HepG2 (cell line): ENCODE results near the gene ALLC.

Experiments used
- CBFB ChIP-seq: sonication (generic); formaldehyde crosslinking; IDR thresholded peaks from 2 replicates; pipeline ENCODE4 v1.4.0; 2020; ENCODE audit warnings: missing genetic modification reagents
- CEBPB ChIP-seq: IDR thresholded peaks from 2 replicates; pipeline ENCODE4 v1.6.1; 2011; ENCODE audit warnings: low read depth, low read length, improper control_type of control experiment, borderline replicate concordance
- CEBPG ChIP-seq: IDR thresholded peaks from 2 replicates; pipeline ENCODE4 v1.6.1; 2016
- CHCHD3 ChIP-seq: sonication (generic); formaldehyde crosslinking; IDR thresholded peaks from 2 replicates; pipeline ENCODE4 v1.8.0; 2022; ENCODE audit warnings: mild to moderate bottlenecking, missing genetic modification reagents, moderate library complexity
- GTF2F1 ChIP-seq: fragments of 150-350 bp; IDR thresholded peaks from 2 replicates; pipeline ENCODE4 v1.6.1; 2014; ENCODE audit warnings: low read length
- KLF12 ChIP-seq: sonication (generic); formaldehyde crosslinking; IDR thresholded peaks from 2 replicates; pipeline ENCODE4 v1.4.0; 2020; ENCODE audit warnings: missing genetic modification reagents, borderline replicate concordance
- SNAPC2 ChIP-seq: sonication (generic); formaldehyde crosslinking; IDR thresholded peaks from 2 replicates; pipeline ENCODE4 v1.8.1; 2022; ENCODE audit warnings: mild to moderate bottlenecking, missing genetic modification reagents
- ZNF3 ChIP-seq: IDR thresholded peaks from 2 replicates; pipeline ENCODE4 v1.7.0; 2017; ENCODE audit warnings: inconsistent platforms
- TF ChIP-seq, protein P1 (sequence below): sonication (generic); formaldehyde crosslinking; IDR thresholded peaks from 2 replicates; pipeline ENCODE4 v1.8.1; 2023; ENCODE audit warnings: mild to moderate bottlenecking, missing genetic modification reagents
- TF ChIP-seq, protein P2 (sequence below): sonication (generic); formaldehyde crosslinking; IDR thresholded peaks from 2 replicates; pipeline ENCODE4 v1.5.0; 2020; ENCODE audit warnings: mild to moderate bottlenecking, missing genetic modification reagents, moderate library complexity
- TF ChIP-seq, protein P3 (sequence below): sonication (generic); formaldehyde crosslinking; IDR thresholded peaks from 2 replicates; pipeline ENCODE4 v1.4.0; 2020; ENCODE audit warnings: missing genetic modification reagents, borderline replicate concordance
- TF ChIP-seq, protein P4 (sequence below), 2 experiments: IDR thresholded peaks; 2 replicates each; pipeline ENCODE4 v1.6.1; 2011 to 2012; ENCODE audit warnings: low read length in 2 of 2, borderline replicate concordance in 1 of 2, low read depth in 1 of 2, mild to moderate bottlenecking in 1 of 2, moderate library complexity in 1 of 2
- TF ChIP-seq, protein P5 (sequence below): fragments of 450-650 bp; IDR thresholded peaks from 2 replicates; pipeline ENCODE4 v1.6.1; 2016
- TF ChIP-seq, protein P6 (sequence below): sonication (generic); formaldehyde crosslinking; IDR thresholded peaks from 2 replicates; pipeline ENCODE4 v1.4.0; 2020; ENCODE audit warnings: mild to moderate bottlenecking, missing genetic modification reagents

DNA sequence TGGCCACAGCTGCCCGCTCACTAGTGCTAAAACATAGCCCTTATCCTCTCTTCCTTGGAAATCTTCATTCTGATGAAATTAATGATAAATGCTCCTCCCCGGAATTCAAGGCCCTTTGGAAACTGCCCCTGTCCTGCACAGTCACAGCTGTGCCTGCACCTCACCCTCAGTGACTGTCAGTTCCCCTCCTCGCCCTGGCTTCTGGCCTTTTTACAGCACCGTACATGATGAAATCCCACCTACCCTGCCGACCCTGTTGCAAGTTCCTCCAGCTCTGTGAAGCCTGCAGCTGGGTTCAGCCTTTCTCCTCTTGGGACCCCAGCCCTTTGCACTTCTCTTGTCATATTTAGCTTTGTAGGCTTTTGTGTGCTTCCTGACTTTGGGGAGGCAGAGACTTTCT, 93.8 kb downstream of the ALLC start:
- TF ChIP-seq GTF2F1 (no peak), CBFB (no peak), CHCHD3 (CRISPR knock-in tag) (no peak), ZNF3 (CRISPR knock-in tag) (no peak), SNAPC2 (CRISPR knock-in tag) (no peak), CEBPG (CRISPR knock-in tag) (no peak), CEBPB (no peak), KLF12 (no peak)
- TF ChIP-seq, protein P1, sequence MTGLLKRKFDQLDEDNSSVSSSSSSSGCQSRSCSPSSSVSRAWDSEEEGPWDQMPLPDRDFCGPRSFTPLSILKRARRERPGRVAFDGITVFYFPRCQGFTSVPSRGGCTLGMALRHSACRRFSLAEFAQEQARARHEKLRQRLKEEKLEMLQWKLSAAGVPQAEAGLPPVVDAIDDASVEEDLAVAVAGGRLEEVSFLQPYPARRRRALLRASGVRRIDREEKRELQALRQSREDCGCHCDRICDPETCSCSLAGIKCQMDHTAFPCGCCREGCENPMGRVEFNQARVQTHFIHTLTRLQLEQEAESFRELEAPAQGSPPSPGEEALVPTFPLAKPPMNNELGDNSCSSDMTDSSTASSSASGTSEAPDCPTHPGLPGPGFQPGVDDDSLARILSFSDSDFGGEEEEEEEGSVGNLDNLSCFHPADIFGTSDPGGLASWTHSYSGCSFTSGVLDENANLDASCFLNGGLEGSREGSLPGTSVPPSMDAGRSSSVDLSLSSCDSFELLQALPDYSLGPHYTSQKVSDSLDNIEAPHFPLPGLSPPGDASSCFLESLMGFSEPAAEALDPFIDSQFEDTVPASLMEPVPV (CRISPR knock-in tag), result no peak
- TF ChIP-seq, protein P2, sequence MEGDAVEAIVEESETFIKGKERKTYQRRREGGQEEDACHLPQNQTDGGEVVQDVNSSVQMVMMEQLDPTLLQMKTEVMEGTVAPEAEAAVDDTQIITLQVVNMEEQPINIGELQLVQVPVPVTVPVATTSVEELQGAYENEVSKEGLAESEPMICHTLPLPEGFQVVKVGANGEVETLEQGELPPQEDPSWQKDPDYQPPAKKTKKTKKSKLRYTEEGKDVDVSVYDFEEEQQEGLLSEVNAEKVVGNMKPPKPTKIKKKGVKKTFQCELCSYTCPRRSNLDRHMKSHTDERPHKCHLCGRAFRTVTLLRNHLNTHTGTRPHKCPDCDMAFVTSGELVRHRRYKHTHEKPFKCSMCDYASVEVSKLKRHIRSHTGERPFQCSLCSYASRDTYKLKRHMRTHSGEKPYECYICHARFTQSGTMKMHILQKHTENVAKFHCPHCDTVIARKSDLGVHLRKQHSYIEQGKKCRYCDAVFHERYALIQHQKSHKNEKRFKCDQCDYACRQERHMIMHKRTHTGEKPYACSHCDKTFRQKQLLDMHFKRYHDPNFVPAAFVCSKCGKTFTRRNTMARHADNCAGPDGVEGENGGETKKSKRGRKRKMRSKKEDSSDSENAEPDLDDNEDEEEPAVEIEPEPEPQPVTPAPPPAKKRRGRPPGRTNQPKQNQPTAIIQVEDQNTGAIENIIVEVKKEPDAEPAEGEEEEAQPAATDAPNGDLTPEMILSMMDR (CRISPR knock-in tag), result no peak
- TF ChIP-seq, protein P3, sequence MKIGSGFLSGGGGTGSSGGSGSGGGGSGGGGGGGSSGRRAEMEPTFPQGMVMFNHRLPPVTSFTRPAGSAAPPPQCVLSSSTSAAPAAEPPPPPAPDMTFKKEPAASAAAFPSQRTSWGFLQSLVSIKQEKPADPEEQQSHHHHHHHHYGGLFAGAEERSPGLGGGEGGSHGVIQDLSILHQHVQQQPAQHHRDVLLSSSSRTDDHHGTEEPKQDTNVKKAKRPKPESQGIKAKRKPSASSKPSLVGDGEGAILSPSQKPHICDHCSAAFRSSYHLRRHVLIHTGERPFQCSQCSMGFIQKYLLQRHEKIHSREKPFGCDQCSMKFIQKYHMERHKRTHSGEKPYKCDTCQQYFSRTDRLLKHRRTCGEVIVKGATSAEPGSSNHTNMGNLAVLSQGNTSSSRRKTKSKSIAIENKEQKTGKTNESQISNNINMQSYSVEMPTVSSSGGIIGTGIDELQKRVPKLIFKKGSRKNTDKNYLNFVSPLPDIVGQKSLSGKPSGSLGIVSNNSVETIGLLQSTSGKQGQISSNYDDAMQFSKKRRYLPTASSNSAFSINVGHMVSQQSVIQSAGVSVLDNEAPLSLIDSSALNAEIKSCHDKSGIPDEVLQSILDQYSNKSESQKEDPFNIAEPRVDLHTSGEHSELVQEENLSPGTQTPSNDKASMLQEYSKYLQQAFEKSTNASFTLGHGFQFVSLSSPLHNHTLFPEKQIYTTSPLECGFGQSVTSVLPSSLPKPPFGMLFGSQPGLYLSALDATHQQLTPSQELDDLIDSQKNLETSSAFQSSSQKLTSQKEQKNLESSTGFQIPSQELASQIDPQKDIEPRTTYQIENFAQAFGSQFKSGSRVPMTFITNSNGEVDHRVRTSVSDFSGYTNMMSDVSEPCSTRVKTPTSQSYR (CRISPR knock-in tag), result no peak
- TF ChIP-seq, protein P4, sequence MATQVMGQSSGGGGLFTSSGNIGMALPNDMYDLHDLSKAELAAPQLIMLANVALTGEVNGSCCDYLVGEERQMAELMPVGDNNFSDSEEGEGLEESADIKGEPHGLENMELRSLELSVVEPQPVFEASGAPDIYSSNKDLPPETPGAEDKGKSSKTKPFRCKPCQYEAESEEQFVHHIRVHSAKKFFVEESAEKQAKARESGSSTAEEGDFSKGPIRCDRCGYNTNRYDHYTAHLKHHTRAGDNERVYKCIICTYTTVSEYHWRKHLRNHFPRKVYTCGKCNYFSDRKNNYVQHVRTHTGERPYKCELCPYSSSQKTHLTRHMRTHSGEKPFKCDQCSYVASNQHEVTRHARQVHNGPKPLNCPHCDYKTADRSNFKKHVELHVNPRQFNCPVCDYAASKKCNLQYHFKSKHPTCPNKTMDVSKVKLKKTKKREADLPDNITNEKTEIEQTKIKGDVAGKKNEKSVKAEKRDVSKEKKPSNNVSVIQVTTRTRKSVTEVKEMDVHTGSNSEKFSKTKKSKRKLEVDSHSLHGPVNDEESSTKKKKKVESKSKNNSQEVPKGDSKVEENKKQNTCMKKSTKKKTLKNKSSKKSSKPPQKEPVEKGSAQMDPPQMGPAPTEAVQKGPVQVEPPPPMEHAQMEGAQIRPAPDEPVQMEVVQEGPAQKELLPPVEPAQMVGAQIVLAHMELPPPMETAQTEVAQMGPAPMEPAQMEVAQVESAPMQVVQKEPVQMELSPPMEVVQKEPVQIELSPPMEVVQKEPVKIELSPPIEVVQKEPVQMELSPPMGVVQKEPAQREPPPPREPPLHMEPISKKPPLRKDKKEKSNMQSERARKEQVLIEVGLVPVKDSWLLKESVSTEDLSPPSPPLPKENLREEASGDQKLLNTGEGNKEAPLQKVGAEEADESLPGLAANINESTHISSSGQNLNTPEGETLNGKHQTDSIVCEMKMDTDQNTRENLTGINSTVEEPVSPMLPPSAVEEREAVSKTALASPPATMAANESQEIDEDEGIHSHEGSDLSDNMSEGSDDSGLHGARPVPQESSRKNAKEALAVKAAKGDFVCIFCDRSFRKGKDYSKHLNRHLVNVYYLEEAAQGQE (IDR thresholded peaks at IDR 0.05; ENCODE audit: borderline replicate concordance in 1 of 2, low read depth in 1 of 2, low read length in 2 of 2), result no peak
- TF ChIP-seq, protein P5, sequence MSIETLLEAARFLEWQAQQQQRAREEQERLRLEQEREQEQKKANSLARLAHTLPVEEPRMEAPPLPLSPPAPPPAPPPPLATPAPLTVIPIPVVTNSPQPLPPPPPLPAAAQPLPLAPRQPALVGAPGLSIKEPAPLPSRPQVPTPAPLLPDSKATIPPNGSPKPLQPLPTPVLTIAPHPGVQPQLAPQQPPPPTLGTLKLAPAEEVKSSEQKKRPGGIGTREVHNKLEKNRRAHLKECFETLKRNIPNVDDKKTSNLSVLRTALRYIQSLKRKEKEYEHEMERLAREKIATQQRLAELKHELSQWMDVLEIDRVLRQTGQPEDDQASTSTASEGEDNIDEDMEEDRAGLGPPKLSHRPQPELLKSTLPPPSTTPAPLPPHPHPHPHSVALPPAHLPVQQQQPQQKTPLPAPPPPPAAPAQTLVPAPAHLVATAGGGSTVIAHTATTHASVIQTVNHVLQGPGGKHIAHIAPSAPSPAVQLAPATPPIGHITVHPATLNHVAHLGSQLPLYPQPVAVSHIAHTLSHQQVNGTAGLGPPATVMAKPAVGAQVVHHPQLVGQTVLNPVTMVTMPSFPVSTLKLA, result no peak
- TF ChIP-seq, protein P6, sequence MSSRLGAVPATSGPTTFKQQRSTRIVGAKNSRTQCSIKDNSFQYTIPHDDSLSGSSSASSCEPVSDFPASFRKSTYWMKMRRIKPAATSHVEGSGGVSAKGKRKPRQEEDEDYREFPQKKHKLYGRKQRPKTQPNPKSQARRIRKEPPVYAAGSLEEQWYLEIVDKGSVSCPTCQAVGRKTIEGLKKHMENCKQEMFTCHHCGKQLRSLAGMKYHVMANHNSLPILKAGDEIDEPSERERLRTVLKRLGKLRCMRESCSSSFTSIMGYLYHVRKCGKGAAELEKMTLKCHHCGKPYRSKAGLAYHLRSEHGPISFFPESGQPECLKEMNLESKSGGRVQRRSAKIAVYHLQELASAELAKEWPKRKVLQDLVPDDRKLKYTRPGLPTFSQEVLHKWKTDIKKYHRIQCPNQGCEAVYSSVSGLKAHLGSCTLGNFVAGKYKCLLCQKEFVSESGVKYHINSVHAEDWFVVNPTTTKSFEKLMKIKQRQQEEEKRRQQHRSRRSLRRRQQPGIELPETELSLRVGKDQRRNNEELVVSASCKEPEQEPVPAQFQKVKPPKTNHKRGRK (CRISPR knock-in tag), result no peak
